ENCODE measurements around the gene S100A4.

S100A4 gene

GRCh38 chr1:153557877-153558276, 12.3 kb upstream of the S100A4 start:
- no peak for TF ChIP-seq CTCF (conservative IDR thresholded peaks at IDR 0.05; ENCODE audit: low read depth)
- DNase-seq (ENCODE audit: low spot score), result no peak
- ChIA-PET POLR2A (ENCODE audit: low non-redundant PET) (no interaction called here), CTCF (interaction anchor here (1.5 kb wide), 1 partner anchor 26 kb away, joined by 3 read pairs; no protein-coding TSS in a partner anchor)
- H3K27ac ChIP-seq, result peak overlapping the region; percentile 69

- CTCF ChIA-PET, result interaction anchor here (1.5 kb wide), 1 partner anchor 25 kb away, joined by 3 read pairs; no protein-coding TSS in a partner anchor
- TF ChIP-seq CTCF (conservative IDR thresholded peaks at IDR 0.05; ENCODE audit: low read depth), result no peak
- no peak for DNase-seq (ENCODE audit: low spot score)
- POLR2A ChIA-PET (ENCODE audit: low non-redundant PET), result interaction anchor here (0.6 to 1.3 kb wide), 2 partner anchors 23 to 41 kb away, joined by 3 to 7 read pairs; no protein-coding TSS in a partner anchor
- peak overlapping the region; percentile 57 for H3K27ac ChIP-seq
These were observed 10.7 kb upstream of the S100A4 start for GRCh38 chr1:153556348-153556747.

GRCh38 chr1:153553830-153554541, 8.4 kb upstream of the S100A4 start:
- TF ChIP-seq CTCF (conservative IDR thresholded peaks at IDR 0.05; ENCODE audit: low read depth), result no peak
- CTCF ChIA-PET, result interaction anchor here (0.8 to 0.9 kb wide), 2 partner anchors 14 to 27 kb away, joined by 3 to 6 read pairs; no protein-coding TSS in a partner anchor
- H3K27ac ChIP-seq, result peak overlapping the region; percentile 96
- POLR2A ChIA-PET (ENCODE audit: low non-redundant PET), result interaction anchor here (0.6 kb wide), 1 partner anchor 16 kb away, joined by 3 read pairs; no protein-coding TSS in a partner anchor
- no peak for DNase-seq (ENCODE audit: low spot score)

- CTCF ChIA-PET, result interaction anchor here (0.6 to 1.8 kb wide), 4 partner anchors 9 to 26 kb away, joined by 3 to 6 read pairs (median 4); no protein-coding TSS in a partner anchor
- POLR2A ChIA-PET (ENCODE audit: low non-redundant PET), result interaction anchor here (0.6 kb wide), 1 partner anchor 16 kb away, joined by 3 read pairs; no protein-coding TSS in a partner anchor
- no peak for TF ChIP-seq CTCF (conservative IDR thresholded peaks at IDR 0.05; ENCODE audit: low read depth)
- H3K27ac ChIP-seq, result peak overlapping the region; percentile 96
- no peak for DNase-seq (ENCODE audit: low spot score)
These were observed 7.5 kb upstream of the S100A4 start for GRCh38 chr1:153553096-153553495.

GRCh38 chr1:153552335-153552734, 6.7 kb upstream of the S100A4 start:
- CTCF ChIA-PET, result interaction anchor here (0.5 to 1.8 kb wide), 3 partner anchors 9 to 555 kb away, joined by 5 to 6 read pairs (median 5); no protein-coding TSS in a partner anchor
- no peak for DNase-seq (ENCODE audit: low spot score)
- POLR2A ChIA-PET (ENCODE audit: low non-redundant PET), result interaction anchor here (0.6 kb wide), 1 partner anchor 415 kb away, joined by 3 read pairs; no protein-coding TSS in a partner anchor
- TF ChIP-seq CTCF (conservative IDR thresholded peaks at IDR 0.05; ENCODE audit: low read depth), result no peak
- H3K27ac ChIP-seq, result peak overlapping the region; percentile 96

- H3K27ac ChIP-seq, result peak overlapping the region; percentile 96
- no peak for TF ChIP-seq CTCF (conservative IDR thresholded peaks at IDR 0.05; ENCODE audit: low read depth)
- DNase-seq (ENCODE audit: low spot score), result no peak
- POLR2A ChIA-PET (ENCODE audit: low non-redundant PET), result no interaction called here
- CTCF ChIA-PET, result interaction anchor here (0.7 to 1.3 kb wide), 3 partner anchors 18 to 40 kb away, joined by 4 to 6 read pairs (median 6); no protein-coding TSS in a partner anchor
These were observed 5.4 kb upstream of the S100A4 start for GRCh38 chr1:153550827-153551500.

Measured in RWPE1 (cell line).